Measurements from ENCODE around the gene C20orf141.

C20orf141 gene

DNA sequence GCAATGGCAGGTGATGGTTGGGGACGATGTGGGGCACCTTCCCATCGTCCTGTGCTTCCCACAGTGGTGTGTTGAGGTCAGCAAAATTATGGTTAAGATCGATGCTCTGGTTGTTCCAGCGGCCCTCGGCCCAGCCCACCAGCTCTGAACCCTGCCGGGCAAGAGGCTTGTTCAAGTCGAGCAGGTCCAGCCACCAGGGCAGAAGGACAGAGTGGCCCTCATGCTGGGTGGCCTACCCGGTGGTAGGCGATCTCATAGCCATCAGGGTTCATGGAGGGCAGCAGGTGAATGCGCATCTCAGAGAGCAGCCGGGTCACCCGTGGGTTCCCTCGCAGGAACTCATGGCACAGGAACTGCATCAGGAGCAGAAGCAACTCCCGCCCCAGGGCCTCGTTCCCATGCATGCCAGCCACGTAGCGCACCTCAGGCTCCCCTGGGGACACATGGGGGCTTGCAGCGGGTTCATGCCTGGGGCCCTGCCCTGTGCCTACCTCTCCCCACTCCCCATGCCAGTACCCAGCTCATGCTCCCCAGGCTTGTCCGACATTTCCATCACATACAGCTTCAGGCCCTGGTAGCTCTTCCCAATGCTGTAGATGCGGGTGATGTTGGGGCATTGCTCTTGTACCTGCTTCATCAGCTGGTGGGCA lies 18.7 kb upstream of the C20orf141 start:
- TF ChIP-seq ZFX (IDR thresholded peaks at IDR 0.05; ENCODE audit: borderline replicate concordance): no peak
- TF ChIP-seq, protein P1, sequence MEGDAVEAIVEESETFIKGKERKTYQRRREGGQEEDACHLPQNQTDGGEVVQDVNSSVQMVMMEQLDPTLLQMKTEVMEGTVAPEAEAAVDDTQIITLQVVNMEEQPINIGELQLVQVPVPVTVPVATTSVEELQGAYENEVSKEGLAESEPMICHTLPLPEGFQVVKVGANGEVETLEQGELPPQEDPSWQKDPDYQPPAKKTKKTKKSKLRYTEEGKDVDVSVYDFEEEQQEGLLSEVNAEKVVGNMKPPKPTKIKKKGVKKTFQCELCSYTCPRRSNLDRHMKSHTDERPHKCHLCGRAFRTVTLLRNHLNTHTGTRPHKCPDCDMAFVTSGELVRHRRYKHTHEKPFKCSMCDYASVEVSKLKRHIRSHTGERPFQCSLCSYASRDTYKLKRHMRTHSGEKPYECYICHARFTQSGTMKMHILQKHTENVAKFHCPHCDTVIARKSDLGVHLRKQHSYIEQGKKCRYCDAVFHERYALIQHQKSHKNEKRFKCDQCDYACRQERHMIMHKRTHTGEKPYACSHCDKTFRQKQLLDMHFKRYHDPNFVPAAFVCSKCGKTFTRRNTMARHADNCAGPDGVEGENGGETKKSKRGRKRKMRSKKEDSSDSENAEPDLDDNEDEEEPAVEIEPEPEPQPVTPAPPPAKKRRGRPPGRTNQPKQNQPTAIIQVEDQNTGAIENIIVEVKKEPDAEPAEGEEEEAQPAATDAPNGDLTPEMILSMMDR (IDR thresholded peaks at IDR 0.05): no peak
- no peak overlapping the region for H3K27ac ChIP-seq

DNA sequence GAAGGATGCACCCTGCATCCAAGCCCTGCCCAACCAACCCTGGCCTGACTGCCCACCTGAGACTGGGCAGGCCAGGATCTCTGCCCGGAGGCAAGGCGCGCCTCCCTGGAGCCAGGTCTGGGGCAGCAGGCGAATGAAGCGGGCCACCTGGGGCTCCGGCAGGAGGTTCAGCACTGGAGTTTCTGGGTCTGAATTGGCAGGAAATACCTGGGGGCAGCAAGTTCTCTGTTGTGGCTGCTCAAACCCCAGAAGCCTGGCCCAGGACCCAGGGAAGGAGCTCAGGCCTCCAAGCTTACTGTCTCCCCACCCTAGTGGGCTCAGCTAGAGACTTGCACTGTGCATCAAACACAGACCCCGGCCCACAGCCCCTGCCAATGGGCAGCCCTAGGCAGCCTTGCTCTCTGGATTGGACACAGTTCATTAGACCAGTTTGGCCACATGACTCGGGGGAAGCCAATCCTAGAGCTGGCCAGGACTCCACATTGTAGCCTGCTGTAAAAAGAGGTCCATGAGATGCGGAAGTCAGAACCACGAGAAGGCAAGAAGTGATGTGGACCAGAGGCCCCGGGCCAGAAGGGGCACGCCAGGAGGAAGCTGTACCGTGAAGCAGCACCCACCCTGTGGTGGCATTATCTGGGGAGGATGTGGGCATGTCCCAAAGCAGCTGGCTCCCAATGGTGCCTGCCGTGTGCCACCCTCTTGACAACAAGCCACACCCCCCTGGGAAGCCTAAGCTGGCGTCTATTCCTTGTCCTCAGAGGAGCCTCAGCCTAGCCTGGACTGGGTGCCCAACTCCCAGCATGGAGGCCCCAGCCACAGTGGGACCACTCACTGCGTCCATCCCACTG lies 17.4 kb upstream of the C20orf141 start:
- TF ChIP-seq, protein P1 (IDR thresholded peaks at IDR 0.05): no peak
- no peak overlapping the region for H3K27ac ChIP-seq

DNA sequence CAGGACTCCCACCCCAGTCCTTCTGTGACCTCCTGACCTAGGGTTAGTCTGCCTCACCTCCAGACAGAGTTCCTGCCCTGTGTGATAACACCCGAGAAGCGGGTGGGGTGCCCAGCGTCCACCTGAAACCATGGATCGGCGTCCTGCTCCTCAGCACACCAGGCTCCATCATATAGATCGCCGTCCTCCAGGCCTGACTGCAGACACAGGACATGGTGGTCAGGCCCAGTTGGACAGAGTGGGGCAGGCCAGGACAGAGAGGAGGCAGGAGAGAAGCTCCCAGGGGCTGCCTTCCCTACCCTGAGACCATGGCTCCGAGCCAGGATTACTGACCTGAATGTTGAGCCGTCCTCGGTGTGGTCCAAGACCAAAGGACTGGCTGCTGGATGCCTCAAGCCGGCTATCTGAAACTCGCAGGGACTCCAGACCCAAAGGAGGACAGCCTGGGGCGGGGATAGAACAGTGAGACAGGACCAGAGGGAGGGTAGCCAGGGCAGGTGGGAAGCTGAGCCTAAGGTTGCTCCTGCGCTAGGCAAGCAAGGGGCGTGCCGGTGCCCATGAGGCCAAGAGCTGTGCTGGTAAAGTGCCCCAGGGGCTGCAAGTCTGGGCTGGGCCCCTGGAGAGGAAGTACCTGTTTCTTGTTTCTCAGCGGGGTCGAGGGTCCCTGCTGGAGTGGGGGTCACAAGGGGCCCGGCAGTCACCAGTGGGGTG lies 16.5 kb upstream of the C20orf141 start:
- no peak for TF ChIP-seq ZFX (IDR thresholded peaks at IDR 0.05; ENCODE audit: borderline replicate concordance)
- TF ChIP-seq, protein P1 (IDR thresholded peaks at IDR 0.05): no peak
- no peak overlapping the region for H3K27ac ChIP-seq

DNA sequence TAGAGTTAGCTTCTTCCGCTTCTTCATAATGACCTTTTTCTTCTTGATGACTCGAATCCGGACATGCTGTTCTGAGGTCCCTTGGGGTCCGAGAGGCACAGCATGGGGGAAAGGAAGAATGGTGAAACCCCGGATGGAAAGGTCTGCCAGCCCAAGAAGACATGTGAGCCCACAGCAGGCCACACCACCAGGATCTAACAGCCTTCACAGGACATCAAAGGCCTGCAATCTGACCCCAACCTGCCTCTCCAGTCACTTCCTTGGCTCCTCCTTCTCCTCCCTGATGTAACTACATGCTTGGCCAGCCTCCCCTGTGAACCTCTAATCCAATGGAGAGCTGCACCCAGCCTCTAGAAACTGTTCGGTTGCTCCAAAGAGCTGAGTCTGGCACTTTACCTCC lies 16.0 kb upstream of the C20orf141 start:
- no peak overlapping the region for H3K27ac ChIP-seq
- TF ChIP-seq, protein P1 (IDR thresholded peaks at IDR 0.05): no peak
- TF ChIP-seq ZFX (IDR thresholded peaks at IDR 0.05; ENCODE audit: borderline replicate concordance): no peak

DNA sequence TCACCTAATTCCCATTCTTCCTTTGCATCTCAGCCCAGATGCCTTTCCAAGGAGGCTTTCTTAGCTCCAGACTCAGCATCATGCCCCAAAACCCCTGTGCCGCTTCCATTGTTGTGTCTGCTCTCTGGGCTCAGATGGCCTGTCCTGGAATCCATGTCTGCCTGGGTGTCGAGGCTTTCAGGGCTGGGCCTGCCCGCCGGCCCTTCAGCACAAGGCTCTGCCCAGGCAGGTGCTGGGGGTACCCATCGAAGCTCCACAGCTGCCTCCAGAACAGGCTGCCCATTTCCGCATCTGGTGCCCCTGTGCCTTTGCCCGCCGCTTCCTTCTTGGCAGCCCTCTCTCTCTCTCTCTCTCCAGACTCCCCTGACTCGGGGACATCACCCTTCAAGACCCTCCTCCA lies 15.5 kb upstream of the C20orf141 start:
- H3K27ac ChIP-seq: no peak overlapping the region
- TF ChIP-seq, protein P1 (IDR thresholded peaks at IDR 0.05): no peak
- no peak for TF ChIP-seq ZFX (IDR thresholded peaks at IDR 0.05; ENCODE audit: borderline replicate concordance)

DNA sequence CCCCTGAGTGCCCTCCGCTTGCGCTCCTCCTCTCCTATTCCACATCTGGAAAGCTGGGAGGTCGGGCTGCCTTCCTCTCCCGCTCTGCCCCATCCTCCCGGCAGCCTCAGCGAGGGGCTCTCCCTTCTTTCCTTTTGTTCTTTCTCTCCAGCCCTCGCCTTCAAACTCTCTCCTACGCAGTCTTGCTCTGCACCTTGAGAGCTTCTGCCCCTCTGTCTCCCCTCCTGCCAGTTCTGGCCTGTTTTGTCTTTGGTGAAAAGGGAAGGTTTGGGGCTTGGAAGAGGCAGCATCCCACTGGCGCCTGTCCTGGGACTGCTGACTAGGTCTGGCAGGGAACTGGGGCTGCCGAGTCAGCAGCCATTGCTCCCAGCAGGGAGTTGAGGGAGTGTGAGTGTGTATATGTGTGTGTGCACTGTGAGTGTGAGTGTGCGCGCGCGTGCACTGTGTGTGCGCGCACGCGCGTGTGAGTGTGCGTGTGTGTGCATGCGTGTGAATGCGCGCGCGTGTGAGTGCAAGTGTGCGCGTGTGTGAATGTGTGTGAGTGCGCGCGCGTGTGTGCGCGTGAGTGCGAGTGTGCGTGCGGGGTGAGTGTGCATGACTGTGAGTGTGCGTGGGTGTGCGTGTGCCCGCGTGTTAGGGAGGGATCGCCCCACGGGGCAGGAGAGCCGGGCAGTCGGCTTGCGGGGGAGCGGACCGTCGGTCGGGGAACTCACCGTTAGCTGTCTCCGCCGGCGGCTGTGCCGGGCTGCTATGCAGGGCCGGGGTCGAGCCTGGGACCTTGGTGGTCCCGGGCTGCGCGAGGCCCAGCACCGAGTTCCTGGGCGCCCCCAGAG lies 14.9 kb upstream of the C20orf141 start:
- no peak overlapping the region for H3K27ac ChIP-seq
- TF ChIP-seq, protein P1 (IDR thresholded peaks at IDR 0.05): no peak
- no peak for TF ChIP-seq ZFX (IDR thresholded peaks at IDR 0.05; ENCODE audit: borderline replicate concordance)

All from 22Rv1 (cell line).